MCF 10A (cell line): ENCODE data around the gene ZNF681. TPM values are rescaled to one million over a fixed set of nuclear protein-coding genes. Genes with fewer than 3 reads are reported as not detected.
"Not testable (repeated sequence)": the region's sequence is repeated elsewhere in the genome, so short reads cannot be mapped to it uniquely, and the experiment has no call there.

Experiments
- BruUV-seq: library from RNA; stranded (reverse); fragments of 400-500 nt; replicated peaks from 2 replicates; lab custom pipeline; 2021; lab: Mats Ljungman, UMichigan
- CTCF ChIA-PET: fragments of 300-600 bp; sonication (Branson Sonifier 250); formaldehyde crosslinking; extraction: SDS; loops from one replicate; lab custom pipeline; 2021; ENCODE audit warnings: antibody characterized with exemption, inconsistent platforms; lab: Yijun Ruan, JAX
- POLR2A ChIA-PET: fragments of 300-600, 350-650 bp; sonication (Branson Sonifier 250); formaldehyde crosslinking; extraction: SDS; loops from one replicate; lab custom pipeline; 2020; ENCODE audit warnings: antibody characterized with exemption, inconsistent platforms; lab: Yijun Ruan, JAX
- DNase-seq: peaks from one replicate; pipeline ENCODE4 v3.0.0-alpha.2; 2018; ENCODE audit not compliant: unreplicated experiment
- H3K27ac Mint-ChIP-seq: one replicate; pipeline ENCODE4 v1.8.0; 2022; ENCODE audit warnings: mild to moderate bottlenecking, low read depth, mixed read lengths; ENCODE audit not compliant: unreplicated experiment
- H3K27me3 Mint-ChIP-seq: one replicate; pipeline ENCODE4 v1.8.0; 2022; ENCODE audit warnings: mixed read lengths; ENCODE audit not compliant: insufficient read depth, unreplicated experiment
- H3K36me3 Mint-ChIP-seq: one replicate; pipeline ENCODE4 v1.8.0; 2022; ENCODE audit warnings: mild to moderate bottlenecking, moderate library complexity, mixed read lengths; ENCODE audit not compliant: insufficient read depth, unreplicated experiment
- H3K4me1 Mint-ChIP-seq: one replicate; pipeline ENCODE4 v1.8.0; 2022; ENCODE audit warnings: mixed read lengths; ENCODE audit not compliant: insufficient read depth, unreplicated experiment
- H3K4me3 Mint-ChIP-seq: one replicate; pipeline ENCODE4 v1.8.0; 2022; ENCODE audit warnings: mild to moderate bottlenecking, moderate library complexity, mixed read lengths; ENCODE audit not compliant: unreplicated experiment
- H3K9me3 Mint-ChIP-seq: one replicate; pipeline ENCODE4 v1.8.0; 2022; ENCODE audit warnings: mixed read lengths; ENCODE audit not compliant: unreplicated experiment
- CTCF ChIP-seq: fragments of 200-600 bp; IDR thresholded peaks from one replicate; pipeline ENCODE4 v1.8.0; 2022; ENCODE audit warnings: antibody characterized with exemption, mild to moderate bottlenecking; ENCODE audit not compliant: unreplicated experiment
- intact Hi-C: fragments of 100-400 bp; cut with micrococcal nuclease; formaldehyde crosslinking; loops from 2 replicates; pipeline ENCODE4 v1.14.1; 2022
- total RNA-seq: library from RNA; stranded (reverse); gene quantifications from 2 replicates; pipeline ENCODE4 v1.2.3, GENCODE V29; 2022

ZNF681 gene
- total RNA-seq, 1 experiment from 2014 or later, result not detected

DNA sequence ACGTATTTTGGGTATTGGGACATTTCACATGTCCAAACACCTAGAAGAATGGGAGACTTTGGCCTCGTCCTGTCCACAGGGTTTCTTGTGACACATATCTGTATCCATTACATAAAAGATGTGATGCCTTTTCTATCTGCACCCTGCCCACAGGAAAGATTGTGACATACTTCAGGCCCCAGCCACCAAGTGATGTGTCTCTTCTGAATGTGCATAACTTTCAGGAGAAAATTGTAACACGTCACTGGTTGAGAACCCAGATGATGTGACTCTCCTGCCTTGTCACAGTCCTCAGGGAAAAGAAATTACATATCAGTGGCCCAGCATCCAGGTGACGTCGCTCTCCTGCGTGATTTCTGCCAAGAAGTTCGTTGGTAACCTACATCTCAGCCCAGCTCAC is 21.0 kb upstream of the ZNF681 start:
- no peak for TF ChIP-seq CTCF
- Mint-ChIP-seq H3K36me3 (no peaks in the 10 kb centered on the region), H3K4me1 (no peaks in the 10 kb centered on the region), H3K27ac (no peak overlapping the region), H3K27me3 (no peaks in the 10 kb centered on the region), H3K4me3 (no peak overlapping the region), H3K9me3 (peaks cover 42% of the 10 kb centered on the region)
- POLR2A ChIA-PET, result no interaction called here
- CTCF ChIA-PET, result no interaction called here
- no TSS peak for BruUV-seq
- no peak for DNase-seq
- intact Hi-C loops, result no loop called here

- Mint-ChIP-seq H3K27ac (no peak overlapping the region), H3K9me3 (peaks cover 44% of the 10 kb centered on the region), H3K4me1 (no peaks in the 10 kb centered on the region), H3K27me3 (no peaks in the 10 kb centered on the region), H3K36me3 (no peaks in the 10 kb centered on the region), H3K4me3 (no peak overlapping the region)
- intact Hi-C loops, result no loop called here
- ChIA-PET POLR2A (no interaction called here), CTCF (no interaction called here)
- TF ChIP-seq CTCF, result no peak
- no TSS peak for BruUV-seq
- DNase-seq, result no peak
Observed at GRCh38 chr19:23778566-23778965, 19.9 kb upstream of the ZNF681 start.

GRCh38 chr19:23778036-23778435 is 19.3 kb upstream of the ZNF681 start:
- H3K4me1 Mint-ChIP-seq, H3K4me3 Mint-ChIP-seq, H3K27me3 Mint-ChIP-seq, BruUV-seq, POLR2A ChIA-PET, intact Hi-C loops, H3K27ac Mint-ChIP-seq, CTCF ChIA-PET, H3K36me3 Mint-ChIP-seq, DNase-seq: not testable (repeated sequence)
- peaks cover 44% of the 10 kb centered on the region for H3K9me3 Mint-ChIP-seq

DNA sequence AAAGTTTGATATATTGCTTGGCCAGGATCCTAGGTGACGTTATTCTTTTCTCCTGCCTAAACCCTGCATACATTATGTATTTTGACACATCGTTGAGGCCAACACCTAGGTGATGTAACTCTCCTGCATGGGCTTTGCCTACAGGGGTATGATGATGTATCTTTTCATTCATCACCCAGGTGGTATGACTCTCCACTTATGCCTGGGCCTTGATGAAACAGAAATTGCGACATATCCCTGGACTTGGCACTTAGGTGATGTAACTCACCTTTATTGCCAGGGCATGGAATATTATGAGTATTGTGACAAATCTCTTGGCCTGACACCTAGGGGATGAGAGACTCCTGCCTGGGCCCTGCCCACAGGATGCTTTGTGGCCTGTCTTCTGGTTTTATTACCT is 18.5 kb upstream of the ZNF681 start:
- BruUV-seq, result no TSS peak
- intact Hi-C loops, result no loop called here
- DNase-seq, result no peak
- no peaks in the 10 kb centered on the region for H3K27me3 Mint-ChIP-seq
- ChIA-PET POLR2A (no interaction called here), CTCF (no interaction called here)
- peaks cover 44% of the 10 kb centered on the region for H3K9me3 Mint-ChIP-seq
- no peaks in the 10 kb centered on the region for H3K36me3 Mint-ChIP-seq
- H3K4me3 Mint-ChIP-seq, result no peak overlapping the region
- TF ChIP-seq CTCF, result no peak
- no peaks in the 10 kb centered on the region for H3K4me1 Mint-ChIP-seq
- H3K27ac Mint-ChIP-seq, result no peak overlapping the region
